HepG2 (cell line): ENCODE measurements around the gene SOAT2. TPM values are rescaled to one million over a fixed set of nuclear protein-coding genes. Genes with fewer than 3 reads are reported as not detected.

Source experiments
- ATAC-seq: fragments of 200-7000 bp; cut with Tn5 transposase; 3 replicates; pipeline ENCODE4 v1.9.1; 2020; ENCODE audit warnings: mild to moderate bottlenecking, moderate library complexity
- BruUV-seq: library from RNA; stranded (reverse); fragments of 400-500 nt; replicated peaks from 2 replicates; lab custom pipeline; 2021; lab: Mats Ljungman, UMichigan
- CTCF ChIA-PET: fragments of 300-600 bp; formaldehyde crosslinking; extraction: SDS; loops from one replicate; lab custom pipeline; 2021; ENCODE audit warnings: low total read pairs, inconsistent platforms, low intra/inter-chr PET ratio; lab: Yijun Ruan, JAX
- POLR2A ChIA-PET: fragments of 350-600 bp; sonication (Branson Sonifier 250); formaldehyde crosslinking; loops from one replicate; lab custom pipeline; 2020; ENCODE audit warnings: antibody characterized with exemption, inconsistent platforms; lab: Yijun Ruan, JAX
- DNase-seq: peaks from one replicate; pipeline ENCODE4 v3.0.0-alpha.2; 2015; ENCODE audit warnings: low spot score
- FAIRE-seq: peaks from 3 replicates; lab custom pipeline; 2011; peaks lifted over from hg19 to GRCh38; lab: Jason Lieb, UNC
- H2AFZ ChIP-seq: one replicate; pipeline ENCODE4 v1.6.1; 2011; ENCODE audit warnings: low read length, inconsistent platforms
- H3K27ac ChIP-seq: fragments of 300-600 bp; 3 replicates; pipeline ENCODE4 v1.8.0; 2011; ENCODE audit warnings: mixed run types, mild to moderate bottlenecking, mixed read lengths, low read length, inconsistent platforms; ENCODE audit not compliant: insufficient read depth; ENCODE audit errors: extremely low read length
- H3K27me3 ChIP-seq, 2 experiments: fragments of 200-600 bp in 1 of 2; 2 replicates in 1 of 2; 3 replicates in 1 of 2; pipeline versions ENCODE4 v1.6.0 to v1.8.0; 2011; ENCODE audit warnings: low read length in 2 of 2, mild to moderate bottlenecking in 2 of 2, moderate library complexity in 2 of 2, inconsistent platforms in 1 of 2; ENCODE audit not compliant: insufficient read depth in 2 of 2, control insufficient read depth in 1 of 2
- H3K36me3 ChIP-seq, 2 experiments: fragments of 200-600 bp in 1 of 2; replicated peaks in 1 of 2; 2 replicates in 1 of 2; 3 replicates in 1 of 2; pipeline versions ENCODE4 v1.5.1 to v1.8.0; 2011; ENCODE audit warnings: low read length in 2 of 2, inconsistent platforms in 1 of 2; ENCODE audit not compliant: insufficient read depth in 2 of 2, control insufficient read depth in 1 of 2
- H3K4me1 ChIP-seq: 2 replicates; pipeline ENCODE4 v1.5.1; 2012; ENCODE audit warnings: low read length, inconsistent platforms; ENCODE audit not compliant: insufficient read depth
- H3K4me2 ChIP-seq: 2 replicates; pipeline ENCODE4 v1.6.0; 2011; ENCODE audit warnings: low read depth, low read length, inconsistent platforms
- H3K4me3 ChIP-seq, 3 experiments: fragments of 200-600 bp in 1 of 3; sonication (generic), shearing (Covaris generic) in 1 of 3; replicated peaks in 1 of 3; 2 replicates each; pipeline ENCODE4 v1.5.1; 2011 to 2016; ENCODE audit warnings: low read length in 3 of 3, inconsistent platforms in 2 of 3, low read depth in 2 of 3, mild to moderate bottlenecking in 2 of 3, control low read depth in 1 of 3, mixed read lengths in 1 of 3; ENCODE audit not compliant: insufficient read depth in 1 of 3
- H3K79me2 ChIP-seq: one replicate; pipeline ENCODE4 v1.6.1; 2011; ENCODE audit warnings: low read length, inconsistent platforms; ENCODE audit not compliant: insufficient read depth
- H3K9ac ChIP-seq: 2 replicates; pipeline ENCODE4 v1.6.0; 2011; ENCODE audit warnings: mild to moderate bottlenecking, low read depth, low read length, inconsistent platforms; ENCODE audit not compliant: insufficient read depth
- H3K9me3 ChIP-seq: 2 replicates; pipeline ENCODE4 v1.5.1; 2012; ENCODE audit warnings: mild to moderate bottlenecking, low read length
- H4K20me1 ChIP-seq: 2 replicates; pipeline ENCODE4 v1.6.0; 2011; ENCODE audit warnings: inconsistent platforms, mild to moderate bottlenecking, low read length, moderate library complexity; ENCODE audit not compliant: insufficient read depth
- AHR ChIP-seq: IDR thresholded peaks from 2 replicates; pipeline ENCODE4 v1.6.1; 2018; ENCODE audit warnings: missing genetic modification reagents, missing compliant biosample characterization
- KLF11 ChIP-seq: IDR thresholded peaks from 2 replicates; pipeline ENCODE4 v1.6.1; 2016; ENCODE audit warnings: missing compliant biosample characterization
- SPEN ChIP-seq: sonication (generic); formaldehyde crosslinking; IDR thresholded peaks from 2 replicates; pipeline ENCODE4 v1.5.1; 2020; ENCODE audit warnings: low read depth, mild to moderate bottlenecking, missing genetic modification reagents
- ZNF180 ChIP-seq: sonication (generic); formaldehyde crosslinking; IDR thresholded peaks from 2 replicates; pipeline ENCODE4 v1.4.0; 2020; ENCODE audit warnings: low read depth, missing genetic modification reagents, borderline replicate concordance
- ZNF775 ChIP-seq: sonication (generic); formaldehyde crosslinking; IDR thresholded peaks from 2 replicates; pipeline ENCODE4 v1.4.0; 2020; ENCODE audit warnings: missing genetic modification reagents, mild to moderate bottlenecking, moderate library complexity, borderline replicate concordance
- WGBS: methylation state at CpG from one replicate; pipeline ENCODE4 v1.1.6; 2017; ENCODE audit warnings: low lambda C conversion rate; 5-methylcytosine and 5-hydroxymethylcytosine counted together
- in situ Hi-C: cut with HindIII; loops from 2 replicates; pipeline ENCODE4 v1.10.0; 2017; ENCODE audit warnings: low pct_unique_long_range_greater_than_20kb; ENCODE audit not compliant: extremely low pct_ligation_motif_present
- intact Hi-C: fragments of 100-400 bp; cut with micrococcal nuclease; formaldehyde crosslinking; loops from one replicate; pipeline ENCODE4 v1.10.0; 2022; ENCODE audit not compliant: unreplicated experiment
- polyA plus RNA-seq, 8 experiments: library from polyadenylated mRNA; depleted of rRNA in 3 of 8; stranded (reverse) in 7 of 8; unstranded in 1 of 8; fragments of >200 nt; fragmentation: Illumina TruSeq in 4 of 8; extraction: Trizol in 4 of 8; gene quantifications; 2 replicates each; pipeline versions ENCODE4 v1.2.1 to v1.2.3, GENCODE V29; 2011 to 2016; ENCODE audit warnings: low read depth in 4 of 8, missing spikeins in 1 of 8, mixed read lengths in 1 of 8; ENCODE audit not compliant: insufficient read depth in 1 of 8
- total RNA-seq, 5 experiments: library from RNA; depleted of rRNA; stranded (reverse); fragments of >200 nt; fragmentation: Illumina TruSeq; extraction: Trizol; gene quantifications; 2 replicates each; pipeline ENCODE4 v1.2.3, GENCODE V29; 2016; ENCODE audit warnings: low read depth in 1 of 5
- TF ChIP-seq, protein P1 (sequence below), 2 experiments: fragments of 450-650 bp in 1 of 2; sonication (generic) in 1 of 2; formaldehyde crosslinking in 1 of 2; IDR thresholded peaks; 2 replicates each; pipeline versions ENCODE4 v1.6.1 to v1.8.0; 2016 to 2022; ENCODE audit warnings: antibody characterized with exemption in 1 of 2, mild to moderate bottlenecking in 1 of 2, missing genetic modification reagents in 1 of 2

SOAT2 gene
- total and polyA plus RNA-seq, 2 of the 13 experiments (the other 11 are each of a cell fraction or from before 2014, with no cell fraction given), result 14.9 to 108 TPM

DNA sequence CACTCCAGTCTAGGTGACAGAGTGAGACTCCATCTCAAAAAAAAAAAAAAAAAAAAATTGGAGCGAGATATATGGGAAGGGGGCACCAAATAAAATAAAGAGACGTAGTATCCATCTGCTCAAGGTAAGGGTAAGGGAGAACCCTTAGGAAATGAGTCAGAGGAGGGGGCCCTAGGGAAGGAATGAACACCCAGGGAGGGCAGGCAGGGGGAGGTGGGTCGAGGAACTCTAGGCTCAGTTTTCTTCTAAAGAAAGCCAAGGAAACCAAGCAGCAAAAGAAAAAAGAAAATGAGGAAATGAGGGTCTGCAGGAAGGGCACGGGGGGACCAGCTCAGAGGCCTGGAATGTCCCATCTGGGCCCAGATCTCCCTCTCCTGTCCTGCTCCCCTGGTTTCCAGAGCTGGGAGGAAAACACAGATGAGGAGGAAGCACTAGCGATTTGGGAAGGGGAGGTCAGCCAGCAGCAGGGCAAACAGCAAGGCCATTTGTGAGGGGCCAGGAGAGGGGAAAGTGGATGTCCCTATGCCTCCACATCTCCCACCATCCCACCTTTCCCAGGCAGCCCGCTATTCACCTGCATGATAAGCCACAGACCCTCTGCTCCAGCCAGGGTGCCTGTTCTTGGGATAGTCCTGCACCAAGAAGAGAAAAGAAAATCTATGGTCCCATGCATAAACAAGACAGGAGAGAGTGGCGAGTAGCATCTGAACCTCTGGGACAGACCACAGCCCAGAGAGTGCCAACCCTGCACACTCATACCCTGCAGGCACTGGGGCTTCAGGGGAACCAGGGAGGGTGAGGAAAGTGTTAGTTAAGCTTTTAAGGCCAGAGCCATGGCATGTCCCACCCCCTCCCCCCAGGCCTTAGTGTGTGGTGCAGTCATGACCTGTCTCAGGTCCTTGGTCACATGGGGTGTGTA, 36.0 kb upstream of the SOAT2 start:
- CTCF ChIA-PET, result no interaction called here

DNA sequence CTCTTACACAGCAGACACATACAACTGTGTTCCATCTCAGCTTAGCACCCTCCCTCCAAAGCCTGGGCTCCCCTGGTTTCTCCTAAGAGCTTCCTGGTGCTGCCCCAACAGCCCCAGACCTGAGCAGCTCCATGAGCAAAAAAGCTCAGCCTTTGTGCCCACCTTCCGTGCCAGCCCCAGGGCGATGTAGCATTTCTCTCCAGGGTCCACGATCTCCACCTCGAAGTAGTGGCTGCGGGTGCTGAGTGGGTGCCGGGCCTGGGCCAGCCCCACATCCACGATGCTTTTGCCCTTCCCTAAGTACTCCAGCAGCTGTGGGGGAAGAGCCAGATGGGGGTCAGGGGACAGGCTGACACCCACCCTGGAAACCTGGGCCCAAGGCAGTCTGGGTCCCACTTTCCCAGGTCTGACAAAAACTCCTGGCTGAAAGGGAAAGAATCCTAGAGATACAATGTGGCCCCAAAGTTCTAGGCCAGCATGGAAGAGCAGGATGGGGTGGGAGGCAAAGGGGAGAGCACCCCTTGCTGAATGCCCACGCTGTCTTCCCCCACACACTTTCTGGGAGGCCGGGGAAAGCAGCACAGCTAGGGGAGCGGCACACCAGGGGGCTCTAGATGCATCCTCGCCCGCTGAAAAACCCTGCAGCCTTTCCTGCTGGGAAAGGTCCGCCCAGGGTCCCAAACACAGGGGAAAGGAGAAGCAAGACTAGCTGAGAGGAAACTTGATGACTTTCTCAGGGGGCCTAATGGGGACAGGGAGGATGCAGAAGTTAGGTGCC, 35.1 kb upstream of the SOAT2 start:
- CTCF ChIA-PET, result no interaction called here
- intact Hi-C loops, result no loop called here
- H3K9ac ChIP-seq, result no peak overlapping the region
- H3K9me3 ChIP-seq, result no peaks in the 10 kb centered on the region
- POLR2A ChIA-PET, result interaction anchor here (1.4 to 4.6 kb wide), 3 partner anchors 11 to 33 kb away, joined by 4 to 47 read pairs (median 6); partner anchors contain the start of genes SOAT2 and SPRYD3
- H3K27ac ChIP-seq, result no peak overlapping the region
- BruUV-seq, result no TSS peak
- in situ Hi-C loops, result no loop called here
- H3K4me2 ChIP-seq, result no peak overlapping the region
- FAIRE-seq (no peak), ATAC-seq (no peak), DNase-seq (no peak)
- peaks cover 20% of the 10 kb centered on the region for H3K4me1 ChIP-seq
- WGBS, result 91% methylated on average over 13 of the region's 13 CpGs
- H3K79me2 ChIP-seq, result no peaks in the 10 kb centered on the region
- no peaks in the 10 kb centered on the region for H3K27me3 ChIP-seq
- H3K36me3 ChIP-seq, result peaks cover 0 to 10% of the 10 kb centered on the region in 2 experiments; a peak in 2 of 5 replicates
- H4K20me1 ChIP-seq, result no peaks in the 10 kb centered on the region
- no peak overlapping the region for H2AFZ ChIP-seq
- no peak overlapping the region for H3K4me3 ChIP-seq
- TF ChIP-seq ZNF775 (CRISPR knock-in tag) (no peak), AHR (CRISPR knock-in tag) (no peak)
- TF ChIP-seq, protein P1, sequence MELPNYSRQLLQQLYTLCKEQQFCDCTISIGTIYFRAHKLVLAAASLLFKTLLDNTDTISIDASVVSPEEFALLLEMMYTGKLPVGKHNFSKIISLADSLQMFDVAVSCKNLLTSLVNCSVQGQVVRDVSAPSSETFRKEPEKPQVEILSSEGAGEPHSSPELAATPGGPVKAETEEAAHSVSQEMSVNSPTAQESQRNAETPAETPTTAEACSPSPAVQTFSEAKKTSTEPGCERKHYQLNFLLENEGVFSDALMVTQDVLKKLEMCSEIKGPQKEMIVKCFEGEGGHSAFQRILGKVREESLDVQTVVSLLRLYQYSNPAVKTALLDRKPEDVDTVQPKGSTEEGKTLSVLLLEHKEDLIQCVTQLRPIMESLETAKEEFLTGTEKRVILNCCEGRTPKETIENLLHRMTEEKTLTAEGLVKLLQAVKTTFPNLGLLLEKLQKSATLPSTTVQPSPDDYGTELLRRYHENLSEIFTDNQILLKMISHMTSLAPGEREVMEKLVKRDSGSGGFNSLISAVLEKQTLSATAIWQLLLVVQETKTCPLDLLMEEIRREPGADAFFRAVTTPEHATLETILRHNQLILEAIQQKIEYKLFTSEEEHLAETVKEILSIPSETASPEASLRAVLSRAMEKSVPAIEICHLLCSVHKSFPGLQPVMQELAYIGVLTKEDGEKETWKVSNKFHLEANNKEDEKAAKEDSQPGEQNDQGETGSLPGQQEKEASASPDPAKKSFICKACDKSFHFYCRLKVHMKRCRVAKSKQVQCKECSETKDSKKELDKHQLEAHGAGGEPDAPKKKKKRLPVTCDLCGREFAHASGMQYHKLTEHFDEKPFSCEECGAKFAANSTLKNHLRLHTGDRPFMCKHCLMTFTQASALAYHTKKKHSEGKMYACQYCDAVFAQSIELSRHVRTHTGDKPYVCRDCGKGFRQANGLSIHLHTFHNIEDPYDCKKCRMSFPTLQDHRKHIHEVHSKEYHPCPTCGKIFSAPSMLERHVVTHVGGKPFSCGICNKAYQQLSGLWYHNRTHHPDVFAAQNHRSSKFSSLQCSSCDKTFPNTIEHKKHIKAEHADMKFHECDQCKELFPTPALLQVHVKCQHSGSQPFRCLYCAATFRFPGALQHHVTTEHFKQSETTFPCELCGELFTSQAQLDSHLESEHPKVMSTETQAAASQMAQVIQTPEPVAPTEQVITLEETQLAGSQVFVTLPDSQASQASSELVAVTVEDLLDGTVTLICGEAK (IDR thresholded peaks at IDR 0.05), result no peak
- TF ChIP-seq, protein P1 (CRISPR knock-in tag; IDR thresholded peaks at IDR 0.05), result no peak

More for the DNA sequence above, 36.0 kb upstream of the SOAT2 start:
- ATAC-seq (no peak), DNase-seq (no peak), FAIRE-seq (no peak)
- in situ Hi-C loops (no loop called here), intact Hi-C loops (no loop called here)
- 87% methylated on average over 7 of the region's 7 CpGs for WGBS
- H2AFZ ChIP-seq, result no peak overlapping the region
- no peak overlapping the region for H3K27ac ChIP-seq
- BruUV-seq, result no TSS peak
- TF ChIP-seq ZNF180 (CRISPR knock-in tag), result no peak
- no peak for TF ChIP-seq SPEN (CRISPR knock-in tag)
- no peak for TF ChIP-seq KLF11 (CRISPR knock-in tag)
- POLR2A ChIA-PET, result interaction anchor here (1.4 to 4.6 kb wide), 5 partner anchors 12 to 131 kb away, joined by 4 to 47 read pairs (median 7); partner anchors contain the start of genes SOAT2 and SPRYD3
- H3K9me3 ChIP-seq, result no peaks in the 10 kb centered on the region
- H4K20me1 ChIP-seq, result no peaks in the 10 kb centered on the region
- no peaks in the 10 kb centered on the region for H3K79me2 ChIP-seq
- no peak overlapping the region for H3K4me3 ChIP-seq
- peaks cover 0 to 17% of the 10 kb centered on the region in 2 experiments; a peak in 2 of 5 replicates for H3K36me3 ChIP-seq
- H3K4me2 ChIP-seq, result no peak overlapping the region
- H3K27me3 ChIP-seq, result no peaks in the 10 kb centered on the region
- H3K9ac ChIP-seq, result no peak overlapping the region
- H3K4me1 ChIP-seq, result peaks cover 19% of the 10 kb centered on the region
